ENCODE data around the gene FNBP1L.

GRCh38 chr1:93414749-93415148, 33.2 kb upstream of the FNBP1L start:
- TF ChIP-seq CREB1 (IDR thresholded peaks at IDR 0.05; ENCODE audit: low read depth) (no peak), MLLT1 (IDR thresholded peaks at IDR 0.05) (no peak), HCFC1 (IDR thresholded peaks at IDR 0.05; ENCODE audit: low read length) (no peak), ZNF384 (IDR thresholded peaks at IDR 0.05; ENCODE audit: borderline replicate concordance, low read depth, low read length) (no peak), NR2C2 (IDR thresholded peaks at IDR 0.05; ENCODE audit: borderline replicate concordance, control insufficient read depth, insufficient read length, low read depth) (no peak), CBFB (IDR thresholded peaks at IDR 0.05; ENCODE audit: low read depth) (no peak), POLR2AphosphoS5 (IDR thresholded peaks at IDR 0.05; ENCODE audit: low read length) (no peak), CTCF (IDR thresholded peaks at IDR 0.05 in 2 of 3, conservative IDR thresholded peaks at IDR 0.05 in 1 of 3; ENCODE audit: control insufficient read depth in 2 of 3, extremely low read depth in 1 of 3, insufficient read depth in 1 of 3, low read depth in 3 of 3, low read length in 3 of 3) (no peak)

Data from GM12878 (cell line).